Neuronal stem cell (in vitro differentiated cells): ENCODE measurements around the gene PML.

Experiments used
- DNase-seq: peaks from one replicate; pipeline ENCODE4 v3.0.0-alpha.2; 2013; ENCODE audit warnings: low spot score
- H2AFZ ChIP-seq: one replicate; pipeline ENCODE4 v1.6.1; 2013; ENCODE audit warnings: mild to moderate bottlenecking, low read length, inconsistent platforms
- H2AK5ac ChIP-seq: 2 replicates; pipeline ENCODE4 v1.6.1; 2013; ENCODE audit warnings: low read depth, mild to moderate bottlenecking, inconsistent platforms, low read length, moderate library complexity, mixed read lengths
- H2BK120ac ChIP-seq: 2 replicates; pipeline ENCODE4 v1.6.1; 2013; ENCODE audit warnings: low read depth, mild to moderate bottlenecking, inconsistent platforms, low read length, moderate library complexity, mixed read lengths
- H2BK12ac ChIP-seq: one replicate; pipeline ENCODE4 v1.6.1; 2013; ENCODE audit warnings: low read length, inconsistent platforms
- H2BK15ac ChIP-seq: 2 replicates; pipeline ENCODE4 v1.6.1; 2013; ENCODE audit warnings: mild to moderate bottlenecking, low read length, inconsistent platforms, mixed read lengths
- H2BK5ac ChIP-seq: one replicate; pipeline ENCODE4 v1.6.1; 2013; ENCODE audit warnings: inconsistent platforms, mild to moderate bottlenecking, low read length, moderate library complexity
- H3K14ac ChIP-seq: one replicate; pipeline ENCODE4 v1.6.1; 2013; ENCODE audit warnings: low read length, inconsistent platforms
- H3K18ac ChIP-seq: 2 replicates; pipeline ENCODE4 v1.6.1; 2013; ENCODE audit warnings: low read length, inconsistent platforms
- H3K23ac ChIP-seq: 2 replicates; pipeline ENCODE4 v1.6.1; 2013; ENCODE audit warnings: low read depth, mild to moderate bottlenecking, mixed read lengths, low read length, inconsistent platforms; ENCODE audit not compliant: poor library complexity
- H3K27ac ChIP-seq: replicated peaks from 3 replicates; pipeline ENCODE4 v1.5.1; 2013; ENCODE audit warnings: low read length, inconsistent platforms
- H3K27me3 ChIP-seq, 3 experiments: 2 replicates each; pipeline ENCODE4 v1.6.1; 2013; ENCODE audit warnings: low read length in 3 of 3, mild to moderate bottlenecking in 2 of 3, inconsistent platforms in 1 of 3, low read depth in 1 of 3, mixed read lengths in 1 of 3, moderate library complexity in 1 of 3; ENCODE audit not compliant: control insufficient read depth in 3 of 3, insufficient read depth in 3 of 3
- H3K36me3 ChIP-seq, 2 donors: replicated peaks in 1 of 2; 2 replicates each; pipeline ENCODE4 v1.6.1; 2013; ENCODE audit warnings: low read length in 2 of 2; ENCODE audit not compliant: control insufficient read depth in 2 of 2, insufficient read depth in 2 of 2
- H3K4ac ChIP-seq: 2 replicates; pipeline ENCODE4 v1.6.1; 2013; ENCODE audit warnings: inconsistent platforms, mild to moderate bottlenecking, low read length, moderate library complexity
- H3K4me1 ChIP-seq, 2 donors: 1 replicate in 1 of 2; 2 replicates in 1 of 2; pipeline ENCODE4 v1.6.1; 2013; ENCODE audit warnings: low read length in 2 of 2, low read depth in 1 of 2; ENCODE audit not compliant: control insufficient read depth in 2 of 2, insufficient read depth in 1 of 2
- H3K4me2 ChIP-seq: one replicate; pipeline ENCODE4 v1.6.1; 2013; ENCODE audit warnings: mild to moderate bottlenecking, low read length, inconsistent platforms; ENCODE audit not compliant: insufficient read depth, poor library complexity, severe bottlenecking
- H3K4me3 ChIP-seq, 2 donors: 2 replicates each; pipeline ENCODE4 v1.5.1; 2013; ENCODE audit warnings: low read length in 2 of 2, mild to moderate bottlenecking in 2 of 2, inconsistent platforms in 1 of 2, moderate library complexity in 1 of 2
- H3K79me1 ChIP-seq: one replicate; pipeline ENCODE4 v1.6.1; 2013; ENCODE audit warnings: low read depth, mild to moderate bottlenecking, inconsistent platforms, low read length, moderate library complexity
- H3K9ac ChIP-seq: one replicate; pipeline ENCODE4 v1.6.1; 2013; ENCODE audit warnings: mild to moderate bottlenecking, low read depth, low read length, inconsistent platforms; ENCODE audit not compliant: poor library complexity
- H3K9me3 ChIP-seq, 2 donors: replicated peaks in 1 of 2; 2 replicates each; pipeline versions ENCODE3 to v1.6.1; 2013; ENCODE audit warnings: low read length in 2 of 2, mild to moderate bottlenecking in 2 of 2, inconsistent platforms in 1 of 2, low read depth in 1 of 2, mixed read lengths in 1 of 2, moderate library complexity in 1 of 2; ENCODE audit not compliant: control insufficient read depth in 2 of 2, insufficient read depth in 1 of 2
- H4K8ac ChIP-seq: one replicate; pipeline ENCODE4 v1.6.1; 2013; ENCODE audit warnings: low read depth, mild to moderate bottlenecking, inconsistent platforms, low read length, moderate library complexity
- H4K91ac ChIP-seq: one replicate; pipeline ENCODE4 v1.6.1; 2013; ENCODE audit warnings: low read length, low read depth, mild to moderate bottlenecking, inconsistent platforms; ENCODE audit not compliant: poor library complexity
- WGBS, 2 donors: extraction: QIAGEN DNeasy Blood & Tissue Kit; methylation state at CpG; one replicate each; pipeline ENCODE4 v1.1.7; 2013; ENCODE audit warnings: missing lambda C conversion rate in 2 of 2, mixed read lengths in 1 of 2; ENCODE audit not compliant: insufficient read length in 2 of 2, insufficient replicate concordance in 1 of 2; ENCODE audit errors: extremely low coverage in 2 of 2; 5-methylcytosine and 5-hydroxymethylcytosine counted together

The PML gene

DNA sequence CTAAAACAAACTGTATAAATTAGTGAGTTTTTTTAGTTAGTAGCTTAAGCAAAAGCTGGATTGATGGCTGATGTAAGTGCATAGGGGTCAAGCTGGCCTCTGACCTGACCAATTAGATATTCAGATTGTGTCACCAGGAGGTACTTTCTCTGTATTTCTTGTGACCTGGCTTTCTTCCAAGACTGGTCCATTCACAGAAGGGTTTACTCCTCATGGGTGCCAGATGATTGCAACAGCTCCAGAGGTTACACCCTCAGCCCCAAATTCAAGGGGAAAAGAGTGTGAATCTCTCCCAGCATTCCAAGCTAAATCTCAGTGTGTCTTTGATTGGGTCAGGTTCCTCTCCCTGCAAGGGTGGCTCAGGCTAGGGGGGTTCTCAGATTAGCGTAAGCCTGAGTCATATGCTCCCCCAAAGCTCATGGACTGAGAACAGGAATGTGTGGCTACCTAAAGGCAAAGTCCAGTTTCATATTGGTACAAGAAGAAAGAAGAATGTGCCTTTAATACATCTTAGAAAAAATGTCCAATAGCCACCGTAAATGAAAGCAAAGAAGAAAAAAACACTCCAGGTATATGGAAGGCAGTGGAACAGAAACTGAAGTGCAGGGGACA, 16.5 kb downstream of the PML start:
- Histone ChIP-seq H2BK15ac (no peak overlapping the region), H3K14ac (no peak overlapping the region), H2AK5ac (no peak overlapping the region), H3K4me2 (no peak overlapping the region), H2BK5ac (no peak overlapping the region), H3K79me1 (peaks cover 2% of the 10 kb centered on the region), H3K9ac (no peak overlapping the region), H3K4me3 (no peak overlapping the region), H3K18ac (no peak overlapping the region), H4K8ac (no peak overlapping the region), H2BK12ac (no peak overlapping the region), H3K4me1 (peaks cover 2 to 9% of the 10 kb centered on the region in 2 donors), H3K27ac (no peak overlapping the region), H3K9me3 (peaks cover 0 to 6% of the 10 kb centered on the region in 2 donors), H3K27me3 (no peaks in the 10 kb centered on the region), H2AFZ (no peak overlapping the region), H3K23ac (no peak overlapping the region), H2BK120ac (no peak overlapping the region), H3K4ac (no peak overlapping the region), H3K36me3 (peaks cover 3 to 46% of the 10 kb centered on the region in 2 donors), H4K91ac (no peak overlapping the region)
- no CpG with 5 or more reads among the region's 2 CpGs for WGBS, 2 donors
- no peak for DNase-seq

DNA sequence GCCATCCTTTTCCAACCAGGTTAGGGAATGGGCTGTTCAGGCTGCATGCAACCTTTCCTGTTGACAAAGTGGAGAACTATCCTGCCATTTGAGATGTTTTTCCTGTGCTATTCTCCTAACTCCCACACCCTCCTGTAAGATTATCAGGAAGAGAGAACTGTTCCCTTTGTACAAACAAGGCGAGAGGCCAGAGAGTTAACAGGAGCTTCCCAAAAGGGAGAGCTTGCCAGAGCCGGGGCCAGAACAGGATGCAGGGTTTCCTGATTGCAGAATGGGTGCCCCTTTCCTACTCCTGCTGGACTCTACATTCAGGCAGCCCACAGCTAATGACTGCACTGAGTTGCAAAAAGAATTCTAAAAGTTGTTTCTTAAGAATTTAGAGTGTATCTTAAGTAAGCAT, 17.1 kb downstream of the PML start:
- Histone ChIP-seq H3K4me3 (no peak overlapping the region), H3K27me3 (no peaks in the 10 kb centered on the region), H4K8ac (no peak overlapping the region), H2BK12ac (no peak overlapping the region), H3K18ac (no peak overlapping the region), H3K23ac (no peak overlapping the region), H2BK15ac (no peak overlapping the region), H3K4me2 (no peak overlapping the region), H3K14ac (no peak overlapping the region), H3K4me1 (peaks cover 2 to 9% of the 10 kb centered on the region in 2 donors), H2AK5ac (no peak overlapping the region), H3K79me1 (peaks cover 2% of the 10 kb centered on the region), H2BK120ac (no peak overlapping the region), H4K91ac (no peak overlapping the region), H3K27ac (no peak overlapping the region), H2BK5ac (no peak overlapping the region), H3K9me3 (peaks cover 0 to 6% of the 10 kb centered on the region in 2 donors), H3K9ac (no peak overlapping the region), H2AFZ (no peak overlapping the region), H3K4ac (no peak overlapping the region), H3K36me3 (peaks cover 2 to 40% of the 10 kb centered on the region in 2 donors)
- no peak for DNase-seq
- WGBS, 2 donors = no CpG with 5 or more reads among the region's 2 CpGs

DNA sequence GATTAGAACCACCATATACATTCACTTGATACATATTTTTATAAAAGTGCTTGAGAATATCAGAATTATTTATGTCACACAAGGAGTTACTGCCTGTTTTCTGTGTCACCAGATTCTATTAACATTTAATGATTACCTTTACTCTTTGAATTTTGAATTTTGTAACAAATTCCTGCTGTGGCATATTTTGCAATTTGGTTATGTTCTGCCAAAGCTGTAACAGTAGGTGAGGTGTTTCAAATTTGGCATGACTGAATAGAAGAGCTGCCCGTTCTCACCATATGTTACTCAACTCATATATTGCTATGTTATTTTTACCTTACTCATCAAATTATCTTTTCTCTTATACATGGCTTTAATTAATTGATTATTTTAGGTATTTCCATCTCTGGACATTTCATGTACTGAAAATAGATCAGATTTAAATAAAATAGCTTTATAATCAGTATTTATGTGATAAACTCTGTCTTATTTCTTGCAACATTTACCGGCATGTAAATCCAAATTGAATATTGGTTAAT, 18.9 kb downstream of the PML start:
- no CpG with 5 or more reads among the region's 2 CpGs for WGBS, 2 donors
- peaks cover 0 to 6% of the 10 kb centered on the region in 2 donors for H3K9me3 ChIP-seq
- H2AFZ ChIP-seq = no peak overlapping the region
- no peaks in the 10 kb centered on the region for H3K27me3 ChIP-seq
- no peak overlapping the region for H3K4me2 ChIP-seq
- no peak overlapping the region for H2AK5ac ChIP-seq
- H3K4me1 ChIP-seq = no peaks in the 10 kb centered on the region
- H3K18ac ChIP-seq = no peak overlapping the region
- no peak overlapping the region for H3K9ac ChIP-seq
- peaks cover 2 to 29% of the 10 kb centered on the region in 2 donors for H3K36me3 ChIP-seq
- no peak overlapping the region for H3K27ac ChIP-seq
- H3K14ac ChIP-seq = no peak overlapping the region
- no peak overlapping the region for H3K4ac ChIP-seq
- H3K4me3 ChIP-seq = no peak overlapping the region
- no peak overlapping the region for H2BK15ac ChIP-seq
- no peak overlapping the region for H2BK12ac ChIP-seq
- H3K79me1 ChIP-seq = peaks cover 5% of the 10 kb centered on the region
- no peak overlapping the region for H4K8ac ChIP-seq
- no peak overlapping the region for H4K91ac ChIP-seq
- H2BK5ac ChIP-seq = no peak overlapping the region
- DNase-seq = no peak
- no peak overlapping the region for H2BK120ac ChIP-seq
- H3K23ac ChIP-seq = no peak overlapping the region

DNA sequence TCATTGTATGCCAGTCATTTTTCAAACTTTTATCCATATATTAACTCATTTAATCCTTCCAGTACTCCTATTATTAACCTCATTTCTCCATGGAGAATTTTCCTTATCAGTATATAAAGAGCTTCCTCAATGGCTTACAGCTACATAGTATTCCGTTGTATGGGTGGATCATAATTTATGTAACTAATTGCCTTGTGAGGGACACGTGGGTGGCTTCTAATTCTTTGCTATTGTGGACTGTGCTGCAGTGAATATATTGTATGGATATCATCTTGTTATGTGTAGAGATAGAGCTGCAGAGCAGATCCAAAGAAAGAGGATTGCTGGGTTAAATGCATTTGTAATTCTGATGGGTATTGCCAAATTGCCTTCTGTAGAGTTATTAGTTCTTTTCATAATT, 25.2 kb downstream of the PML start:
- Histone ChIP-seq H3K9ac (no peak overlapping the region), H2AFZ (no peak overlapping the region), H2BK5ac (no peak overlapping the region), H3K4me3 (no peak overlapping the region), H2BK12ac (no peak overlapping the region), H3K4me1 (no peaks in the 10 kb centered on the region), H3K27me3 (no peaks in the 10 kb centered on the region), H3K14ac (no peak overlapping the region), H3K4me2 (no peak overlapping the region), H3K27ac (no peak overlapping the region), H3K36me3 (peaks cover 18 to 48% of the 10 kb centered on the region in 2 donors), H3K23ac (no peak overlapping the region), H2BK120ac (no peak overlapping the region), H2AK5ac (no peak overlapping the region), H3K4ac (no peak overlapping the region), H3K18ac (no peak overlapping the region), H2BK15ac (no peak overlapping the region), H4K91ac (no peak overlapping the region), H4K8ac (no peak overlapping the region), H3K79me1 (peaks cover 3% of the 10 kb centered on the region), H3K9me3 (no peaks in the 10 kb centered on the region)
- no peak for DNase-seq
- no CpG with 5 or more reads among the region's 2 CpGs for WGBS, 2 donors
